GM12878 (cell line): Measurements from ENCODE around the gene FXYD1. TPM values are rescaled to one million over a fixed set of nuclear protein-coding genes. Genes with fewer than 3 reads are reported as not detected.

Experiments
- polyA plus RNA-seq, 11 experiments: library from polyadenylated mRNA; depleted of rRNA in 4 of 11; unstranded in 6 of 11; stranded (reverse) in 5 of 11; fragments of >200 nt; fragmentation: Nextera tagmentation in 4 of 11; fragmentation: Illumina TruSeq in 1 of 11; extraction: Ambion mirVana in 4 of 11; extraction: Trizol in 1 of 11; gene quantifications; 1 replicate in 1 of 11; 2 replicates in 10 of 11; pipeline versions ENCODE4 v1.2.1 to v1.2.3, GENCODE V29; 2011 to 2016; ENCODE audit warnings: inconsistent platforms in 2 of 11, missing spikeins in 2 of 11, low read depth in 1 of 11
- small RNA-seq: library from RNA; depleted of rRNA; stranded (forward); fragments of <200 nt; gene quantifications from one replicate; pipeline ENCODE3, GENCODE V24; 2014
- total RNA-seq, 4 experiments: library from RNA; depleted of rRNA in 3 of 4; stranded (reverse); fragments of >200 nt in 3 of 4; fragmentation: Illumina TruSeq in 1 of 4; extraction: Trizol in 1 of 4; gene quantifications; 2 replicates each; pipeline versions ENCODE4 v1.2.1 to v1.2.3, GENCODE V29; 2013 to 2021

FXYD1 gene
- total and polyA plus RNA-seq, 10 of the 15 experiments (the other 5 are each of a cell fraction or from before 2014, with no cell fraction given): 0.34 to 1.2 (median 0.49) TPM; not detected in 4

Small RNA genes within 50 kb of the gene (small RNA-seq; reads per million reads assigned to genes)
- not detected for gene AC020907.2

Other genes starting within 250 kb of the FXYD1 start
Only the 7 nearest of the 18 such genes appear.
- 0.06 and 0.16 TPM in 2 replicates for gene SCN1B, start 108.4 kb upstream of the FXYD1 start, total RNA-seq (2014; rRNA removed)
- gene SCN1B, start 108.4 kb upstream of the FXYD1 start, total RNA-seq (2014; rRNA removed; fragmentation: Illumina TruSeq; extraction: Trizol): 0.04 TPM in 1 of 2 replicates, not detected in the other
- 0.27 and 0.33 TPM in 2 replicates for gene SCN1B, start 108.4 kb upstream of the FXYD1 start, total RNA-seq (2021)
- 0.04 and 0.11 TPM in 2 replicates for gene SCN1B, start 108.4 kb upstream of the FXYD1 start, polyA plus RNA-seq (2011; rRNA removed)
- 0.13 and 0.62 TPM in 2 replicates for gene SCN1B, start 108.4 kb upstream of the FXYD1 start, polyA plus RNA-seq (2014; fragmentation: Illumina TruSeq; extraction: Trizol)
- gene SCN1B, start 108.4 kb upstream of the FXYD1 start, polyA plus RNA-seq (2014; fragmentation: Nextera tagmentation; extraction: Ambion mirVana): not detected
- gene SCN1B, start 108.4 kb upstream of the FXYD1 start, polyA plus RNA-seq (2014; rRNA removed): 0.34 and 0.54 TPM in 2 replicates
- under 1 TPM in 1 of 2 experiments, not detected in 1; 0.08 TPM for gene SCN1B, start 108.4 kb upstream of the FXYD1 start, polyA plus RNA-seq (2016; fragmentation: Nextera tagmentation; extraction: Ambion mirVana)
- not detected in 2 replicates for gene HPN, start 97.1 kb upstream of the FXYD1 start, total RNA-seq (2014; rRNA removed)
- gene HPN, start 97.1 kb upstream of the FXYD1 start, total RNA-seq (2014; rRNA removed; fragmentation: Illumina TruSeq; extraction: Trizol): not detected in 2 replicates
- gene HPN, start 97.1 kb upstream of the FXYD1 start, total RNA-seq (2021): 0.13 and 0.21 TPM in 2 replicates
- gene HPN, start 97.1 kb upstream of the FXYD1 start, polyA plus RNA-seq (2011; rRNA removed): not detected in 2 replicates
- not detected in 2 replicates for gene HPN, start 97.1 kb upstream of the FXYD1 start, polyA plus RNA-seq (2014; fragmentation: Illumina TruSeq; extraction: Trizol)
- gene HPN, start 97.1 kb upstream of the FXYD1 start, polyA plus RNA-seq (2014; fragmentation: Nextera tagmentation; extraction: Ambion mirVana): not detected
- gene HPN, start 97.1 kb upstream of the FXYD1 start, polyA plus RNA-seq (2014; rRNA removed): 0.16 TPM in 1 of 2 replicates, not detected in the other
- under 1 TPM in 1 of 2 experiments, not detected in 1; 0.35 TPM for gene HPN, start 97.1 kb upstream of the FXYD1 start, polyA plus RNA-seq (2016; fragmentation: Nextera tagmentation; extraction: Ambion mirVana)
- gene FXYD3, start 23.0 kb upstream of the FXYD1 start, total RNA-seq (2014; rRNA removed): not detected in 2 replicates
- gene FXYD3, start 23.0 kb upstream of the FXYD1 start, total RNA-seq (2014; rRNA removed; fragmentation: Illumina TruSeq; extraction: Trizol): not detected in 2 replicates
- 0.44 and 0.80 TPM in 2 replicates for gene FXYD3, start 23.0 kb upstream of the FXYD1 start, total RNA-seq (2021)
- not detected in 2 replicates for gene FXYD3, start 23.0 kb upstream of the FXYD1 start, polyA plus RNA-seq (2011; rRNA removed)
- not detected in 2 replicates for gene FXYD3, start 23.0 kb upstream of the FXYD1 start, polyA plus RNA-seq (2014; fragmentation: Illumina TruSeq; extraction: Trizol)
- gene FXYD3, start 23.0 kb upstream of the FXYD1 start, polyA plus RNA-seq (2014; fragmentation: Nextera tagmentation; extraction: Ambion mirVana): under 1 TPM in 1 of 2 experiments, not detected in 1; 0.09 TPM
- not detected in 2 replicates for gene FXYD3, start 23.0 kb upstream of the FXYD1 start, polyA plus RNA-seq (2014; rRNA removed)
- gene FXYD3, start 23.0 kb upstream of the FXYD1 start, polyA plus RNA-seq (2016; fragmentation: Nextera tagmentation; extraction: Ambion mirVana): not detected
- 0.16 TPM in 1 of 2 replicates, not detected in the other for gene LGI4, start 3.8 kb upstream of the FXYD1 start, total RNA-seq (2014; rRNA removed)
- gene LGI4, start 3.8 kb upstream of the FXYD1 start, total RNA-seq (2014; rRNA removed; fragmentation: Illumina TruSeq; extraction: Trizol): not detected in 2 replicates
- gene LGI4, start 3.8 kb upstream of the FXYD1 start, total RNA-seq (2021): 0.29 TPM in 1 of 2 replicates, not detected in the other
- 0.11 TPM in 1 of 2 replicates, not detected in the other for gene LGI4, start 3.8 kb upstream of the FXYD1 start, polyA plus RNA-seq (2011; rRNA removed)
- not detected in 2 replicates for gene LGI4, start 3.8 kb upstream of the FXYD1 start, polyA plus RNA-seq (2014; fragmentation: Illumina TruSeq; extraction: Trizol)
- gene LGI4, start 3.8 kb upstream of the FXYD1 start, polyA plus RNA-seq (2014; fragmentation: Nextera tagmentation; extraction: Ambion mirVana): not detected
- gene LGI4, start 3.8 kb upstream of the FXYD1 start, polyA plus RNA-seq (2014; rRNA removed): not detected in 2 replicates
- gene LGI4, start 3.8 kb upstream of the FXYD1 start, polyA plus RNA-seq (2016; fragmentation: Nextera tagmentation; extraction: Ambion mirVana): not detected
- gene FXYD7, start 4.4 kb downstream of the FXYD1 start, total RNA-seq (2014; rRNA removed): not detected in 2 replicates
- gene FXYD7, start 4.4 kb downstream of the FXYD1 start, total RNA-seq (2014; rRNA removed; fragmentation: Illumina TruSeq; extraction: Trizol): not detected in 2 replicates
- 0.28 TPM in 1 of 2 replicates, not detected in the other for gene FXYD7, start 4.4 kb downstream of the FXYD1 start, total RNA-seq (2021)
- gene FXYD7, start 4.4 kb downstream of the FXYD1 start, polyA plus RNA-seq (2011; rRNA removed): 0.07 and 0.12 TPM in 2 replicates
- gene FXYD7, start 4.4 kb downstream of the FXYD1 start, polyA plus RNA-seq (2014; fragmentation: Illumina TruSeq; extraction: Trizol): not detected in 2 replicates
- under 1 TPM in 1 of 2 experiments, not detected in 1; 0.07 TPM for gene FXYD7, start 4.4 kb downstream of the FXYD1 start, polyA plus RNA-seq (2014; fragmentation: Nextera tagmentation; extraction: Ambion mirVana)
- gene FXYD7, start 4.4 kb downstream of the FXYD1 start, polyA plus RNA-seq (2014; rRNA removed): 0.37 TPM in 1 of 2 replicates, not detected in the other
- gene FXYD7, start 4.4 kb downstream of the FXYD1 start, polyA plus RNA-seq (2016; fragmentation: Nextera tagmentation; extraction: Ambion mirVana): not detected
- gene FXYD5, start 15.9 kb downstream of the FXYD1 start, total RNA-seq (2014; rRNA removed): 87.9 and 98.5 TPM in 2 replicates
- gene FXYD5, start 15.9 kb downstream of the FXYD1 start, total RNA-seq (2014; rRNA removed; fragmentation: Illumina TruSeq; extraction: Trizol): 81.3 and 93.1 TPM in 2 replicates
- 94.7 and 106 TPM in 2 replicates for gene FXYD5, start 15.9 kb downstream of the FXYD1 start, total RNA-seq (2021)
- gene FXYD5, start 15.9 kb downstream of the FXYD1 start, polyA plus RNA-seq (2011; rRNA removed): 46.4 and 82.4 TPM in 2 replicates
- 117 and 159 TPM in 2 replicates for gene FXYD5, start 15.9 kb downstream of the FXYD1 start, polyA plus RNA-seq (2014; fragmentation: Illumina TruSeq; extraction: Trizol)
- gene FXYD5, start 15.9 kb downstream of the FXYD1 start, polyA plus RNA-seq (2014; fragmentation: Nextera tagmentation; extraction: Ambion mirVana): 10 to 100 TPM; 30.0 to 50.9 TPM
- 63.2 and 73.1 TPM in 2 replicates for gene FXYD5, start 15.9 kb downstream of the FXYD1 start, polyA plus RNA-seq (2014; rRNA removed)
- 100 to 1,000 TPM; 105 to 118 TPM for gene FXYD5, start 15.9 kb downstream of the FXYD1 start, polyA plus RNA-seq (2016; fragmentation: Nextera tagmentation; extraction: Ambion mirVana)
- not detected in 2 replicates for gene FAM187B, start 89.9 kb downstream of the FXYD1 start, total RNA-seq (2014; rRNA removed)
- gene FAM187B, start 89.9 kb downstream of the FXYD1 start, total RNA-seq (2014; rRNA removed; fragmentation: Illumina TruSeq; extraction: Trizol): not detected in 2 replicates
- not detected in 2 replicates for gene FAM187B, start 89.9 kb downstream of the FXYD1 start, total RNA-seq (2021)
- 0.05 TPM in 1 of 2 replicates, not detected in the other for gene FAM187B, start 89.9 kb downstream of the FXYD1 start, polyA plus RNA-seq (2011; rRNA removed)
- gene FAM187B, start 89.9 kb downstream of the FXYD1 start, polyA plus RNA-seq (2014; fragmentation: Illumina TruSeq; extraction: Trizol): not detected in 2 replicates
- gene FAM187B, start 89.9 kb downstream of the FXYD1 start, polyA plus RNA-seq (2014; fragmentation: Nextera tagmentation; extraction: Ambion mirVana): not detected
- gene FAM187B, start 89.9 kb downstream of the FXYD1 start, polyA plus RNA-seq (2014; rRNA removed): not detected in 2 replicates
- not detected for gene FAM187B, start 89.9 kb downstream of the FXYD1 start, polyA plus RNA-seq (2016; fragmentation: Nextera tagmentation; extraction: Ambion mirVana)